GM12892 (cell line): ENCODE results near the gene TVP23A.

Experiments
- POLR2A ChIP-seq: IDR thresholded peaks from 2 replicates; pipeline ENCODE4 v1.6.1; 2011; ENCODE audit warnings: low read depth, low read length, control low read depth
- POLR2AphosphoS5 ChIP-seq: IDR thresholded peaks from 2 replicates; pipeline ENCODE4 v1.6.1; 2011; ENCODE audit warnings: low read depth, low read length, control low read depth

- TF ChIP-seq POLR2AphosphoS5 (no peak), POLR2A (no peak)
These were observed 2.0 kb upstream of the TVP23A start for GRCh38 chr16:10820546-10820945.
